CD4-positive, alpha-beta T cell (primary cell): ENCODE results near the gene CTNND1. TPM values are rescaled to one million over a fixed set of nuclear protein-coding genes. Genes with fewer than 3 reads are reported as not detected.
A peak's percentile ranks its signal among the peaks of the same experiment; 100 is the strongest.
"Not testable (repeated sequence)": the region's sequence is repeated elsewhere in the genome, so short reads cannot be mapped to it uniquely, and the experiment has no call there.

Experiments
- ATAC-seq: fragments of 200-7000 bp; cut with Tn5 transposase; one replicate; pipeline ENCODE4 v1.10.0; 2022; ENCODE audit warnings: mild to moderate bottlenecking; ENCODE audit not compliant: poor library complexity
- CTCF ChIA-PET: fragments of 350-600 bp; sonication (Branson Sonifier 250); formaldehyde crosslinking; loops from one replicate; lab custom pipeline; 2021; ENCODE audit warnings: antibody characterized with exemption, inconsistent platforms; lab: Charles Lee
- POLR2A ChIA-PET: fragments of 350-600 bp; sonication (Branson Sonifier 250); formaldehyde crosslinking; loops from one replicate; lab custom pipeline; 2021; ENCODE audit warnings: antibody characterized with exemption, inconsistent platforms; lab: Charles Lee
- DNase-seq, 14 experiments: peaks; one replicate each; pipeline ENCODE4 v3.0.0-alpha.2; 2013 to 2020; ENCODE audit warnings: mixed read lengths in 2 of 14
- H3K27ac ChIP-seq, 2 donors: one replicate each; pipeline versions ENCODE4 v1.5.1 to v1.7.0; 2013; ENCODE audit warnings: low read length in 2 of 2, low read depth in 1 of 2, mild to moderate bottlenecking in 1 of 2
- H3K27me3 ChIP-seq, 2 experiments: 1 replicate in 1 of 2; 2 replicates in 1 of 2; pipeline versions ENCODE4 v1.6.1 to v1.7.0; 2013; ENCODE audit warnings: low read length in 2 of 2, control low read depth in 1 of 2, mild to moderate bottlenecking in 1 of 2, moderate library complexity in 1 of 2; ENCODE audit not compliant: insufficient read depth in 2 of 2, control insufficient read depth in 1 of 2
- H3K36me3 ChIP-seq: one replicate; pipeline ENCODE4 v1.6.1; 2013; ENCODE audit warnings: low read length, control low read depth; ENCODE audit not compliant: insufficient read depth
- H3K4me1 ChIP-seq: one replicate; pipeline ENCODE4 v1.6.1; 2013; ENCODE audit warnings: low read length, control low read depth; ENCODE audit not compliant: insufficient read depth
- H3K4me3 ChIP-seq: one replicate; pipeline ENCODE4 v1.5.1; 2013; ENCODE audit warnings: mild to moderate bottlenecking, low read length, moderate library complexity
- H3K9me3 ChIP-seq, 2 experiments: 1 replicate in 1 of 2; 2 replicates in 1 of 2; pipeline versions ENCODE4 v1.6.1 to v1.7.0; 2013; ENCODE audit warnings: low read length in 2 of 2, mild to moderate bottlenecking in 2 of 2, control low read depth in 1 of 2, moderate library complexity in 1 of 2; ENCODE audit not compliant: control insufficient read depth in 1 of 2, insufficient read depth in 1 of 2
- H3K27ac Mint-ChIP-seq: one replicate; pipeline ENCODE4 v1.8.0; 2020; ENCODE audit warnings: mixed read lengths
- H3K27me3 Mint-ChIP-seq: one replicate; pipeline ENCODE4 v1.8.0; 2021; ENCODE audit warnings: mixed read lengths
- H3K36me3 Mint-ChIP-seq: one replicate; pipeline ENCODE4 v1.8.0; 2021; ENCODE audit warnings: low read depth, mixed read lengths
- H3K4me1 Mint-ChIP-seq: one replicate; pipeline ENCODE4 v1.8.0; 2021; ENCODE audit warnings: low read depth, mixed read lengths
- H3K4me3 Mint-ChIP-seq: one replicate; pipeline ENCODE4 v1.8.0; 2020; ENCODE audit warnings: mild to moderate bottlenecking, mixed read lengths
- H3K9me3 Mint-ChIP-seq: one replicate; pipeline ENCODE4 v1.8.0; 2020; ENCODE audit warnings: mixed read lengths
- CTCF ChIP-seq: fragments of 200-600 bp; IDR thresholded peaks from one replicate; pipeline ENCODE4 v1.8.0; 2022; ENCODE audit warnings: antibody characterized with exemption, mild to moderate bottlenecking
- intact Hi-C, 2 experiments: fragments of 100-400 bp; cut with DNase I in 1 of 2; cut with micrococcal nuclease in 1 of 2; formaldehyde crosslinking; loops; one replicate each; pipeline versions ENCODE4 v1.15.1 to v1.9.0; 2023 to 2025; cut with DNase I, micrococcal nuclease
- total RNA-seq, 174 experiments: library from RNA in 2 of 174; stranded (reverse) in 2 of 174; gene quantifications; one replicate each; pipeline ENCODE4 v1.2.3 and lab custom pipeline; 2021 to 2026

CTNND1 gene
- total RNA-seq, 2 experiments from 2014 or later, result 12.4 to 12.5 TPM

- intact Hi-C loops, result loop anchor here (2.0 to 10.0 kb wide), 8 partner anchors 25 to 871 kb away; partner anchors contain the start of genes LPXN (in 1 of the 2), P2RX3 (in 1 of the 2), SSRP1 (in 1 of the 2) and TIMM10 (in 1 of the 2)
- Histone ChIP-seq H3K36me3 (peaks cover under 1% of the 10 kb centered on the region), H3K27me3 (no peaks in the 10 kb centered on the region), H3K4me3 (no peak overlapping the region), H3K4me1 (peaks cover 30% of the 10 kb centered on the region), H3K9me3 (no peaks in the 10 kb centered on the region), H3K27ac (no peak overlapping the region)
- peaks cover 36% of the 10 kb centered on the region for H3K36me3 Mint-ChIP-seq
- H3K4me3 Mint-ChIP-seq, result peak overlapping the region; percentile 96
- DNase-seq (no peak), ATAC-seq (no peak)
- H3K27me3 Mint-ChIP-seq, result no peaks in the 10 kb centered on the region
- peaks cover 44% of the 10 kb centered on the region for H3K4me1 Mint-ChIP-seq
- H3K9me3 Mint-ChIP-seq, result no peaks in the 10 kb centered on the region
- ChIA-PET POLR2A (interaction anchor here (1.1 to 3.1 kb wide), 2 partner anchors 28 to 64 kb away, joined by 4 to 18 read pairs; partner anchors contain the start of genes SELENOH and YPEL4), CTCF (interaction anchor here (0.9 to 1.6 kb wide), 3 partner anchors 37 to 187 kb away, joined by 3 to 9 read pairs (median 3); partner anchors contain the start of gene BTBD18)
- H3K27ac Mint-ChIP-seq, result peak overlapping the region; percentile 88
- no peak for TF ChIP-seq CTCF
Measured at GRCh38 chr11:57713835-57714234, 47.8 kb upstream of the CTNND1 start.

DNA sequence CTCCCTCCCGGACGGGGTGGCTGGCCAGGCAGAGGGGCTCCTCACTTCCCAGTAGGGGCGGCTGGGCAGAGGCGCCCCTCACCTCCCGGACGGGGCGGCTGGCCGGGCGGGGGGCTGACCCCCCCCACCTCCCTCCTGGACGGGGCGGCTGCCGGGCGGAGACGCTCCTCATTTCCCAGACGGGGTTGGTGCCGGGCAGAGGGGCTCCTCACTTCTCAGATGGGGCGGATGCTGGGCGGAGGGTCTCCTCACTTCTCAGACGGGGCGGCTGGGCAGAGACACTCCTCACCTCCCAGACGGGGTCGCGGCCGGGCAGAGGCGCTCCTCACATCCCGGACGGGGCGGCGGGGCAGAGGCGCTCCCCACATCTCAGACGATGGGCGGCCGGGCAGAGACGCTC, 44.9 kb upstream of the CTNND1 start:
- H3K9me3 ChIP-seq, H3K4me3 Mint-ChIP-seq, H3K27me3 ChIP-seq, CTCF ChIA-PET, H3K27ac ChIP-seq, ATAC-seq, H3K4me3 ChIP-seq, H3K27ac Mint-ChIP-seq, H3K27me3 Mint-ChIP-seq, DNase-seq, POLR2A ChIA-PET, H3K9me3 Mint-ChIP-seq: not testable (repeated sequence)
- intact Hi-C loops, result loop anchor here in 1 of 2 experiments (10.0 kb wide), 2 partner anchors 382 to 868 kb away; partner anchors contain the start of genes P2RX3 and SSRP1
- Mint-ChIP-seq H3K36me3 (peaks cover 40% of the 10 kb centered on the region), H3K4me1 (peaks cover 27% of the 10 kb centered on the region)
- H3K4me1 ChIP-seq, result peaks cover 17% of the 10 kb centered on the region
- H3K36me3 ChIP-seq, result peaks cover 17% of the 10 kb centered on the region

GRCh38 chr11:57727185-57727584, 34.4 kb upstream of the CTNND1 start:
- Histone ChIP-seq H3K4me3 (no peak overlapping the region), H3K4me1 (no peaks in the 10 kb centered on the region), H3K27ac (no peak overlapping the region), H3K9me3 (no peaks in the 10 kb centered on the region), H3K36me3 (peaks cover 7% of the 10 kb centered on the region), H3K27me3 (no peaks in the 10 kb centered on the region)
- POLR2A ChIA-PET, result no interaction called here
- H3K4me1 Mint-ChIP-seq, result peaks cover 13% of the 10 kb centered on the region
- no peak overlapping the region for H3K4me3 Mint-ChIP-seq
- DNase-seq (no peak), ATAC-seq (no peak)
- H3K27me3 Mint-ChIP-seq, result no peaks in the 10 kb centered on the region
- H3K36me3 Mint-ChIP-seq, result peaks cover 22% of the 10 kb centered on the region
- no peaks in the 10 kb centered on the region for H3K9me3 Mint-ChIP-seq
- CTCF ChIA-PET, result no interaction called here
- intact Hi-C loops, result no loop called here
- no peak overlapping the region for H3K27ac Mint-ChIP-seq
- no peak for TF ChIP-seq CTCF

DNA sequence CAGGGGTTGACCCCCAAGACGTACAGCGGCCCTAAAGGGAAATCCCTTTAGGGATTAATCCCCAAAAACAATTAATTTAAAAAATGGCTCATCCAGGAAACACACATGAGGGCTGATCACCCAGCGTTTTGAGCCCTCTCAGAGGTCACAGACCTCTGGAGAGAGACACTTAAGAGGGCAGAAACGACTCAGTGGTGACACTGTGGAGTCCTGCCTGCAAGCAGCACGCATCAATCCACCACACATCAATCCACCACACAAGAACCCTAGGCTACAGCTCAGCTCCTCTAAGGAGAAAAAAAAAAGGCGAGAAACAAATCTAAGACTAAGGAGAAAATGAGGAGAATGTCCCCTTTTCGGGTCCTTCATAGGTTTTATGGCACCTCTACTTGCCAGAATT, 32.8 kb upstream of the CTNND1 start:
- Mint-ChIP-seq H3K36me3 (peaks cover 22% of the 10 kb centered on the region), H3K4me3 (no peak overlapping the region), H3K4me1 (peaks cover 13% of the 10 kb centered on the region), H3K9me3 (no peaks in the 10 kb centered on the region), H3K27ac (no peak overlapping the region), H3K27me3 (no peaks in the 10 kb centered on the region)
- CTCF ChIA-PET, result no interaction called here
- Histone ChIP-seq H3K27ac (no peak overlapping the region), H3K4me3 (no peak overlapping the region), H3K36me3 (peaks cover 8% of the 10 kb centered on the region), H3K9me3 (no peaks in the 10 kb centered on the region), H3K27me3 (no peaks in the 10 kb centered on the region), H3K4me1 (no peaks in the 10 kb centered on the region)
- intact Hi-C loops, result no loop called here
- DNase-seq, result no peak
- no peak for ATAC-seq
- TF ChIP-seq CTCF, result no peak
- POLR2A ChIA-PET, result no interaction called here
